WTC11 (cell line): ENCODE results near the gene TMEM86B. TPM values are rescaled to one million over a fixed set of nuclear protein-coding genes. Genes with fewer than 3 reads are reported as not detected.
A peak's percentile ranks its signal among the peaks of the same experiment; 100 is the strongest.

ENCODE experiments used
- ATAC-seq: fragments of 200-7000 bp; cut with Tn5 transposase; 2 replicates; pipeline ENCODE4 v1.10.0; 2021; ENCODE audit warnings: mild to moderate bottlenecking, moderate library complexity
- CTCF ChIA-PET: fragments of 300-600 bp; sonication (Branson Sonifier 250); formaldehyde crosslinking; loops from one replicate; lab custom pipeline; 2021; ENCODE audit warnings: antibody characterized with exemption; lab: Charles Lee
- POLR2A ChIA-PET: fragments of 350-600 bp; sonication (Branson Sonifier 250); formaldehyde crosslinking; loops from one replicate; lab custom pipeline; 2021; ENCODE audit warnings: antibody characterized with exemption; lab: Charles Lee
- DNase-seq: peaks from one replicate; pipeline ENCODE4 v3.0.0; 2021; ENCODE audit warnings: low spot score
- H3K27ac Mint-ChIP-seq: 2 replicates; pipeline ENCODE4 v1.8.0; 2021; ENCODE audit warnings: mixed read lengths
- H3K27me3 Mint-ChIP-seq: 2 replicates; pipeline ENCODE4 v1.8.0; 2021; ENCODE audit warnings: low read depth, mild to moderate bottlenecking, moderate library complexity, mixed read lengths
- H3K36me3 Mint-ChIP-seq: 2 replicates; pipeline ENCODE4 v1.8.0; 2021; ENCODE audit warnings: mixed read lengths
- H3K4me1 Mint-ChIP-seq: 2 replicates; pipeline ENCODE4 v1.8.0; 2022; ENCODE audit warnings: mixed read lengths
- H3K4me3 Mint-ChIP-seq: 2 replicates; pipeline ENCODE4 v1.8.0; 2021; ENCODE audit warnings: mild to moderate bottlenecking, moderate library complexity, mixed read lengths
- H3K9me3 Mint-ChIP-seq: 2 replicates; pipeline ENCODE4 v1.8.0; 2021; ENCODE audit warnings: mixed read lengths
- CBFB ChIP-seq: sonication (generic); formaldehyde crosslinking; IDR thresholded peaks from 2 replicates; pipeline ENCODE4 v1.8.1; 2022; ENCODE audit warnings: mild to moderate bottlenecking, low read depth, missing genetic modification reagents
- ESRRA ChIP-seq: sonication (generic); formaldehyde crosslinking; IDR thresholded peaks from 2 replicates; pipeline ENCODE4 v1.8.1; 2022; ENCODE audit warnings: mild to moderate bottlenecking, missing genetic modification reagents, borderline replicate concordance
- ETV6 ChIP-seq: sonication (generic); formaldehyde crosslinking; IDR thresholded peaks from 2 replicates; pipeline ENCODE4 v1.8.1; 2022; ENCODE audit warnings: mild to moderate bottlenecking, missing genetic modification reagents
- FOXK1 ChIP-seq: sonication (generic); formaldehyde crosslinking; IDR thresholded peaks from 2 replicates; pipeline ENCODE4 v1.8.0; 2022; ENCODE audit warnings: mild to moderate bottlenecking, moderate library complexity, missing genetic modification reagents
- GTF2I ChIP-seq: fragments of 250-450 bp; sonication (Bioruptor Pico); conservative IDR thresholded peaks from 2 replicates; pipeline ENCODE4 v1.4.0; 2021; ENCODE audit warnings: mild to moderate bottlenecking
- KAT7 ChIP-seq: sonication (generic); formaldehyde crosslinking; IDR thresholded peaks from 2 replicates; pipeline ENCODE4 v1.8.1; 2023; ENCODE audit warnings: missing genetic modification reagents, mild to moderate bottlenecking, borderline replicate concordance
- MAX ChIP-seq: sonication (generic); formaldehyde crosslinking; IDR thresholded peaks from 2 replicates; pipeline ENCODE4 v1.8.0; 2022; ENCODE audit warnings: mild to moderate bottlenecking, missing genetic modification reagents
- MXD4 ChIP-seq: fragments of 250-450 bp; sonication (Bioruptor Pico); IDR thresholded peaks from 2 replicates; pipeline ENCODE4 v1.8.0; 2021; ENCODE audit warnings: mild to moderate bottlenecking, moderate library complexity, borderline replicate concordance
- NFATC4 ChIP-seq: fragments of 250-450 bp; sonication (Bioruptor Pico); IDR thresholded peaks from 2 replicates; pipeline ENCODE4 v1.9.0; 2021; ENCODE audit warnings: mild to moderate bottlenecking
- NFYB ChIP-seq: sonication (generic); formaldehyde crosslinking; conservative IDR thresholded peaks from 2 replicates; pipeline ENCODE4 v1.8.0; 2022; ENCODE audit warnings: low read depth, missing genetic modification reagents
- NR2C2 ChIP-seq: sonication (generic); formaldehyde crosslinking; IDR thresholded peaks from 2 replicates; pipeline ENCODE4 v1.8.0; 2022; ENCODE audit warnings: mild to moderate bottlenecking, missing genetic modification reagents
- SP1 ChIP-seq: sonication (generic); formaldehyde crosslinking; conservative IDR thresholded peaks from 2 replicates; pipeline ENCODE4 v1.8.1; 2022; ENCODE audit warnings: missing genetic modification reagents
- TCF7 ChIP-seq: sonication (generic); formaldehyde crosslinking; IDR thresholded peaks from 2 replicates; pipeline ENCODE4 v1.8.0; 2022; ENCODE audit warnings: mild to moderate bottlenecking, low read depth, missing genetic modification reagents, moderate library complexity
- TEAD1 ChIP-seq: sonication (generic); formaldehyde crosslinking; IDR thresholded peaks from 2 replicates; pipeline ENCODE4 v1.8.0; 2022; ENCODE audit warnings: mild to moderate bottlenecking, missing genetic modification reagents
- TEAD4 ChIP-seq: sonication (generic); formaldehyde crosslinking; IDR thresholded peaks from 2 replicates; pipeline ENCODE4 v1.8.0; 2022; ENCODE audit warnings: mild to moderate bottlenecking, missing genetic modification reagents
- TP53 ChIP-seq: sonication (generic); formaldehyde crosslinking; IDR thresholded peaks from 2 replicates; pipeline ENCODE4 v1.8.1; 2023; ENCODE audit warnings: mild to moderate bottlenecking, missing genetic modification reagents
- USF2 ChIP-seq: sonication (generic); formaldehyde crosslinking; IDR thresholded peaks from 2 replicates; pipeline ENCODE4 v1.8.1; 2023; ENCODE audit warnings: mild to moderate bottlenecking, missing genetic modification reagents, moderate library complexity
- ZNF138 ChIP-seq: sonication (generic); formaldehyde crosslinking; conservative IDR thresholded peaks from 2 replicates; pipeline ENCODE4 v1.8.1; 2022; ENCODE audit warnings: mild to moderate bottlenecking, moderate library complexity, missing genetic modification reagents
- ZNF317 ChIP-seq: sonication (generic); formaldehyde crosslinking; IDR thresholded peaks from 2 replicates; pipeline ENCODE4 v1.8.1; 2023; ENCODE audit warnings: low read depth, mild to moderate bottlenecking, moderate library complexity, missing genetic modification reagents, borderline replicate concordance
- ZNF423 ChIP-seq: fragments of 250-450 bp; sonication (Bioruptor Pico); IDR thresholded peaks from 2 replicates; pipeline ENCODE4 v2.1.2; 2022; ENCODE audit warnings: mild to moderate bottlenecking, moderate library complexity
- total RNA-seq: library from RNA; stranded (reverse); gene quantifications from 3 replicates; pipeline ENCODE4 v1.2.3, GENCODE V29; 2021
- TF ChIP-seq, protein P1 (sequence below): sonication (generic); formaldehyde crosslinking; conservative IDR thresholded peaks from 2 replicates; pipeline ENCODE4 v1.8.1; 2023; ENCODE audit warnings: mild to moderate bottlenecking, low read depth, missing genetic modification reagents, moderate library complexity
- TF ChIP-seq, protein P2 (sequence below): sonication (generic); formaldehyde crosslinking; IDR thresholded peaks from 2 replicates; pipeline ENCODE4 v1.8.0; 2022; ENCODE audit warnings: missing genetic modification reagents

TMEM86B gene
- total RNA-seq, 1 experiment from 2014 or later, result 4.2 TPM

DNA sequence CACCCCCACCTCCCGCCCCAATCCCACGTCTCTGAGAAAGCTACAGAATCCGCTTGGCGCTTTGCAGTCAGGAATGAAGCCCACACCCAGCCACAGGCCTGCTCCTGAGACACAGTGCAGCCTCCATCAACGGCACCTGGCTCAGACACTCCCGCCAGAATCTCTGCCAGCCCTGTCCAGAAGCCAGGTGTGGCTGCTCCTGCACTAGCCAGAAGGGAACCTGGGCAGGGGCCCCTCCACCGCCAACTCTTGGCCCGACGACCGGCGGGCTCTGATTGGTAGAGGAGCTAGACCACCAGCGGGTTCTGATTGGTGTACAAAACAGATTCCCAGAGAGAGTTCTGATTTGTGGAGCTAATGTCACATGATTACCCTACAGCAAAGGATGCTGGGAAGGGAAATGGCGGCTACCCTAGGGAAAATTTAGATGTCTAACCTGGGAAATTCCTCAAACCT, 33.1 kb upstream of the TMEM86B start:
- peak; percentile 43 for DNase-seq
- POLR2A ChIA-PET, result interaction anchor here (0.7 to 1.2 kb wide), 2 partner anchors 45 to 122 kb away, joined by 3 read pairs; partner anchors contain the start of gene TMEM238
- H3K4me3 Mint-ChIP-seq, result no peak overlapping the region
- peaks cover 22% of the 10 kb centered on the region for H3K4me1 Mint-ChIP-seq
- H3K27ac Mint-ChIP-seq, result peak overlapping the region; percentile 9; the same call in 1 of the 2 replicates
- no peak for TF ChIP-seq KAT7 (CRISPR knock-in tag)
- TF ChIP-seq ZNF138 (CRISPR knock-in tag), result no peak
- TF ChIP-seq USF2 (CRISPR knock-in tag), result peak; percentile 65
- no peak for TF ChIP-seq TP53
- TF ChIP-seq MXD4 (CRISPR knock-in tag), result no peak
- no peak for TF ChIP-seq ZNF317 (CRISPR knock-in tag)
- TF ChIP-seq NFYB (CRISPR knock-in tag), result peak; percentile 66
- CTCF ChIA-PET, result interaction anchor here (0.6 to 1.1 kb wide), 3 partner anchors 86 to 339 kb away, joined by 3 to 5 read pairs (median 3); partner anchors contain the start of gene ZNF524
- H3K9me3 Mint-ChIP-seq, result peaks cover 10% of the 10 kb centered on the region
- H3K27me3 Mint-ChIP-seq, result no peaks in the 10 kb centered on the region
- ATAC-seq, result no peak
- H3K36me3 Mint-ChIP-seq, result peaks cover 9% of the 10 kb centered on the region

DNA sequence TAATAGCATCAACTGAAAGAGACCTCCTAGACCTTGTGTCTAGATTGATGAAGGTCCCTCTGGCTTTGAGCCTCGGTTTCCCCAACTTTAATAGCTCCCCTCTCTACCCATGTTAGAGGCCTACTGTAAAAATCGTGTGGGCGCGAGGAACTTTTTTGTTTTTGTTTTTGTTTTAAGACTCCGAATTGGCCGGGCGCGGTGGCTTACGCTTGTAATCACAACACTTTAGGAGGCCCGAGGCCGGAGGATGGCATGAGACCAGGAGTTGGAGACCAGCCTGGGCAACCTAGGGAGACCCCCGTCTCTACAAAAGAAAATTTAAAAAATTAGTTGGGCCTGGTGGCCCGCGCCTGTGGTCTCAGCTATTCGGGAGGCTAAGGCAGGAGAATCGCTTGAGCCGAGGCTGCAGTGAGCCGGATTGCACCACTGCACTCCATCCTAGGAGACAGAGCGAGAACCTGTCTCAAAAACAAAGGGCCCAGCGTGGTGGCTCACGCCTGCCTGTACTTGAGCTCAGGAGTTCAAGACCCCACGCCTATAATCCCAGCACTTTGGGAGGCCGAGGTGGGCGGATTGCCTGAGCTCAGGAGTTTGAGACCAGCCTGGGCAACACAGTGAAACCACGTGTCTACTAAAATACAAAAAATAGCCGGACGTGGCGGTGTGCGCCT, 31.1 kb upstream of the TMEM86B start:
- ATAC-seq (no peak), DNase-seq (no peak)
- Mint-ChIP-seq H3K27me3 (no peaks in the 10 kb centered on the region), H3K4me3 (peak overlapping the region; percentile 87), H3K27ac (peak overlapping the region; percentile 96), H3K9me3 (peaks cover 3% of the 10 kb centered on the region; the same call in 1 of the 2 replicates), H3K36me3 (peaks cover 3% of the 10 kb centered on the region), H3K4me1 (peaks cover 41% of the 10 kb centered on the region)
- TF ChIP-seq SP1 (CRISPR knock-in tag) (no peak), TCF7 (no peak), ETV6 (CRISPR knock-in tag) (no peak; the same call in 1 of the 2 replicates), CBFB (CRISPR knock-in tag) (no peak), ZNF423 (CRISPR knock-in tag) (no peak), GTF2I (CRISPR knock-in tag) (0 out of 2 replicates have a peak, but pooled peaks have one; percentile 37)
- TF ChIP-seq, protein P1, sequence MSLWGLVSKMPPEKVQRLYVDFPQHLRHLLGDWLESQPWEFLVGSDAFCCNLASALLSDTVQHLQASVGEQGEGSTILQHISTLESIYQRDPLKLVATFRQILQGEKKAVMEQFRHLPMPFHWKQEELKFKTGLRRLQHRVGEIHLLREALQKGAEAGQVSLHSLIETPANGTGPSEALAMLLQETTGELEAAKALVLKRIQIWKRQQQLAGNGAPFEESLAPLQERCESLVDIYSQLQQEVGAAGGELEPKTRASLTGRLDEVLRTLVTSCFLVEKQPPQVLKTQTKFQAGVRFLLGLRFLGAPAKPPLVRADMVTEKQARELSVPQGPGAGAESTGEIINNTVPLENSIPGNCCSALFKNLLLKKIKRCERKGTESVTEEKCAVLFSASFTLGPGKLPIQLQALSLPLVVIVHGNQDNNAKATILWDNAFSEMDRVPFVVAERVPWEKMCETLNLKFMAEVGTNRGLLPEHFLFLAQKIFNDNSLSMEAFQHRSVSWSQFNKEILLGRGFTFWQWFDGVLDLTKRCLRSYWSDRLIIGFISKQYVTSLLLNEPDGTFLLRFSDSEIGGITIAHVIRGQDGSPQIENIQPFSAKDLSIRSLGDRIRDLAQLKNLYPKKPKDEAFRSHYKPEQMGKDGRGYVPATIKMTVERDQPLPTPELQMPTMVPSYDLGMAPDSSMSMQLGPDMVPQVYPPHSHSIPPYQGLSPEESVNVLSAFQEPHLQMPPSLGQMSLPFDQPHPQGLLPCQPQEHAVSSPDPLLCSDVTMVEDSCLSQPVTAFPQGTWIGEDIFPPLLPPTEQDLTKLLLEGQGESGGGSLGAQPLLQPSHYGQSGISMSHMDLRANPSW (CRISPR knock-in tag), result no peak
- CTCF ChIA-PET, result interaction anchor here (0.7 to 3.0 kb wide), 14 partner anchors 8 to 394 kb away, joined by 3 to 14 read pairs (median 5); partner anchors contain the start of genes DNAAF3 and HSPBP1
- POLR2A ChIA-PET, result interaction anchor here (0.6 to 1.8 kb wide), 8 partner anchors 20 to 1663 kb away, joined by 3 to 15 read pairs (median 4); partner anchors contain the start of genes BRSK1 and HSPBP1

DNA sequence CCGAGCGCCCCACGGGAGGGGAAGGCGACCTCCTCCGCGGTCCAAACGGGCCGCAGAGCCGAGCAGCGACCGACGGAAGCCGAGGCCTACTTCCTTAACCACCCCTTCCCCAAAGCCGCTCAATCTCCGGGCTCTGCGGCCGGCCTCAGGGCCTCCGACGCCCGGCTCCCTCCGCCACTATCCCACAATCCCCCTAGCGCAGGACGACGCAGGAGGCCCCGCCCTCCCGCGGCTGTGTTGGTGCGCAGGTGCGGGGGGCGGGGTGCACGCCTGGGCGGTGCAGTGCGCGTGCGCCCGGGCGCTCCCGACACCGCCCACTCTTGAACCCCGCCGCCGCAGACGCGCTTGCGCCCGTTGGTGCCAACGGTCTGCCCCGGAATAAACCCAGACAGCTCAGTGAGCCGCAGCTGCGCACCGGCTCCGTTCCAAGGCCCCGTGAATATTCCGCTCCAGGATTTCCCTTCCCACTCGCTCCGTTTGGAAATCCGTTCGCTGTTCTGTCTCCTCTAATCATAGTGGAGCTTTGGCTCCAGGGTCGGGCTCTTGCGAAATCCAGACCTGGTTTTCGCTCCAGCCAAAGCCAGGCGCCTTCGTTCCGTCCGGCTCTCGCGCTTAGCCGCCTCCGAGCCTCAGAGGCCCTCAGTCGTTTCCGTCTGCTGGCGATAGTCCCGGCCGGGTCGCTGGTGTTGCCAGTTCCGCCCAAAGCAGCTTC, 30.4 kb upstream of the TMEM86B start, which contains the start of gene PPP6R1:
TSS of gene PPP6R1 (minus strand) at position 190 of the 712 bp plus-strand sequence. CDS start 11,914 bp downstream, outside the sequence.
- Mint-ChIP-seq H3K4me3 (peak within 1 kb of the TSS; percentile 95), H3K27me3 (no peaks in the 10 kb centered on the region), H3K9me3 (peaks cover 3% of the 10 kb centered on the region; the same call in 1 of the 2 replicates), H3K36me3 (peaks cover 3% of the 10 kb centered on the region), H3K27ac (peak within 1 kb of the TSS; percentile 96), H3K4me1 (peaks cover 48% of the 10 kb centered on the region)
- ATAC-seq (peak; percentile 83), DNase-seq (peak; percentile 97)
- CTCF ChIA-PET, result interaction anchor here (0.8 to 3.0 kb wide), 12 partner anchors 11 to 178 kb away, joined by 3 to 14 read pairs (median 5); partner anchors contain the start of genes DNAAF3, HSPBP1 and KMT5C
- POLR2A ChIA-PET, result interaction anchor here (0.6 to 1.8 kb wide), 8 partner anchors 21 to 1662 kb away, joined by 3 to 15 read pairs (median 4); partner anchors contain the start of genes BRSK1 and HSPBP1
- peak; percentile 7; the same call in 1 of the 2 replicates for TF ChIP-seq TEAD4
- peak; percentile 31; the same call in 1 of the 2 replicates for TF ChIP-seq NR2C2
- TF ChIP-seq FOXK1 (CRISPR knock-in tag), result peak; percentile 69
- TF ChIP-seq MAX (CRISPR knock-in tag), result peak; percentile 77
- peak; percentile 44; the same call in 1 of the 2 replicates for TF ChIP-seq ESRRA (CRISPR knock-in tag)
- TF ChIP-seq, protein P2, sequence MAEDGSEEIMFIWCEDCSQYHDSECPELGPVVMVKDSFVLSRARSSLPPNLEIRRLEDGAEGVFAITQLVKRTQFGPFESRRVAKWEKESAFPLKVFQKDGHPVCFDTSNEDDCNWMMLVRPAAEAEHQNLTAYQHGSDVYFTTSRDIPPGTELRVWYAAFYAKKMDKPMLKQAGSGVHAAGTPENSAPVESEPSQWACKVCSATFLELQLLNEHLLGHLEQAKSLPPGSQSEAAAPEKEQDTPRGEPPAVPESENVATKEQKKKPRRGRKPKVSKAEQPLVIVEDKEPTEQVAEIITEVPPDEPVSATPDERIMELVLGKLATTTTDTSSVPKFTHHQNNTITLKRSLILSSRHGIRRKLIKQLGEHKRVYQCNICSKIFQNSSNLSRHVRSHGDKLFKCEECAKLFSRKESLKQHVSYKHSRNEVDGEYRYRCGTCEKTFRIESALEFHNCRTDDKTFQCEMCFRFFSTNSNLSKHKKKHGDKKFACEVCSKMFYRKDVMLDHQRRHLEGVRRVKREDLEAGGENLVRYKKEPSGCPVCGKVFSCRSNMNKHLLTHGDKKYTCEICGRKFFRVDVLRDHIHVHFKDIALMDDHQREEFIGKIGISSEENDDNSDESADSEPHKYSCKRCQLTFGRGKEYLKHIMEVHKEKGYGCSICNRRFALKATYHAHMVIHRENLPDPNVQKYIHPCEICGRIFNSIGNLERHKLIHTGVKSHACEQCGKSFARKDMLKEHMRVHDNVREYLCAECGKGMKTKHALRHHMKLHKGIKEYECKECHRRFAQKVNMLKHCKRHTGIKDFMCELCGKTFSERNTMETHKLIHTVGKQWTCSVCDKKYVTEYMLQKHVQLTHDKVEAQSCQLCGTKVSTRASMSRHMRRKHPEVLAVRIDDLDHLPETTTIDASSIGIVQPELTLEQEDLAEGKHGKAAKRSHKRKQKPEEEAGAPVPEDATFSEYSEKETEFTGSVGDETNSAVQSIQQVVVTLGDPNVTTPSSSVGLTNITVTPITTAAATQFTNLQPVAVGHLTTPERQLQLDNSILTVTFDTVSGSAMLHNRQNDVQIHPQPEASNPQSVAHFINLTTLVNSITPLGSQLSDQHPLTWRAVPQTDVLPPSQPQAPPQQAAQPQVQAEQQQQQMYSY, result peak; percentile 99
- TF ChIP-seq TEAD1, result peak; percentile 65; the same call in 1 of the 2 replicates
- no peak for TF ChIP-seq ZNF317 (CRISPR knock-in tag)
- TF ChIP-seq NFATC4, result no peak
- TF ChIP-seq SP1 (CRISPR knock-in tag), result peak; percentile 87
